HEK293 (cell line): ENCODE results near the gene CHST8.

Source experiments
- CTCF ChIA-PET: fragments of 350-600 bp; formaldehyde crosslinking; extraction: SDS; loops from one replicate; lab custom pipeline; 2021; ENCODE audit warnings: antibody characterized with exemption; lab: Yijun Ruan, JAX
- POLR2A ChIA-PET: fragments of 300-600 bp; formaldehyde crosslinking; extraction: SDS; loops from one replicate; lab custom pipeline; 2020; ENCODE audit warnings: antibody characterized with exemption, inconsistent platforms; lab: Yijun Ruan, JAX
- H3K27ac ChIP-seq: fragments of 200-500 bp; sonication (Bioruptor generic); 2 replicates; pipeline ENCODE4 v1.5.1; 2014; ENCODE audit warnings: low read depth, low read length, control low read depth, inconsistent platforms; ENCODE audit errors: extremely low read depth
- H3K36me3 ChIP-seq, 2 experiments: fragments of 200-500 bp in 1 of 2; sonication (Bioruptor generic) in 1 of 2; 1 replicate in 1 of 2; 2 replicates in 1 of 2; pipeline ENCODE4 v1.5.1; 2014 to 2017; ENCODE audit warnings: inconsistent platforms in 2 of 2, low read length in 2 of 2; ENCODE audit not compliant: control insufficient read depth in 2 of 2, insufficient read depth in 1 of 2
- H3K4me1 ChIP-seq: fragments of 200-500 bp; sonication (Bioruptor generic); 2 replicates; pipeline ENCODE4 v1.5.1; 2014; ENCODE audit warnings: mild to moderate bottlenecking, low read length, inconsistent platforms; ENCODE audit not compliant: control insufficient read depth, insufficient read depth
- H3K4me3 ChIP-seq: 2 replicates; pipeline ENCODE4 v1.5.1; 2011; ENCODE audit warnings: low read depth, mild to moderate bottlenecking, control low read depth, low read length, moderate library complexity
- H3K9me3 ChIP-seq: fragments of 200-500 bp; sonication (Bioruptor generic); 2 replicates; pipeline ENCODE4 v1.5.1; 2014; ENCODE audit warnings: low read depth, low read length, inconsistent platforms; ENCODE audit not compliant: control insufficient read depth, insufficient read depth
- FEZF1 ChIP-seq: fragments of 450-650 bp; formaldehyde crosslinking; IDR thresholded peaks from 2 replicates; pipeline ENCODE4 v1.5.1; 2016; ENCODE audit warnings: missing biosample characterization, missing genetic modification characterization
- HOXC10 ChIP-seq: sonication (generic); formaldehyde crosslinking; IDR thresholded peaks from 2 replicates; pipeline ENCODE4 v1.8.1; 2023; ENCODE audit warnings: mild to moderate bottlenecking, missing genetic modification reagents
- IKZF3 ChIP-seq: fragments of 450-650 bp; IDR thresholded peaks from 2 replicates; pipeline ENCODE4 v1.5.0; 2018; ENCODE audit warnings: missing biosample characterization, mild to moderate bottlenecking, missing genetic modification characterization, moderate library complexity
- KLF1 ChIP-seq: fragments of 450-650 bp; formaldehyde crosslinking; IDR thresholded peaks from 2 replicates; pipeline ENCODE4 v1.5.1; 2016; ENCODE audit warnings: missing biosample characterization, missing genetic modification characterization
- PRDM1 ChIP-seq: fragments of 450-650 bp; formaldehyde crosslinking; IDR thresholded peaks from 2 replicates; pipeline ENCODE4; 2016; ENCODE audit warnings: missing biosample characterization, missing genetic modification characterization
- TRIM28 ChIP-seq: IDR thresholded peaks from 2 replicates; pipeline ENCODE4 v1.6.1; 2011; ENCODE audit warnings: low read length, control low read depth, borderline replicate concordance
- ZBTB1 ChIP-seq: fragments of 450-650 bp; formaldehyde crosslinking; IDR thresholded peaks from 2 replicates; pipeline ENCODE4 v1.5.1; 2016; ENCODE audit warnings: missing biosample characterization, missing genetic modification characterization
- ZBTB20 ChIP-seq: fragments of 450-650 bp; formaldehyde crosslinking; IDR thresholded peaks from 2 replicates; pipeline ENCODE4 v1.5.1; 2016; ENCODE audit warnings: missing biosample characterization, missing genetic modification characterization
- ZBTB8A ChIP-seq: fragments of 450-650 bp; formaldehyde crosslinking; IDR thresholded peaks from 2 replicates; pipeline ENCODE4 v1.5.1; 2016; ENCODE audit warnings: missing biosample characterization, missing genetic modification characterization
- ZEB2 ChIP-seq: fragments of 450-650 bp; formaldehyde crosslinking; IDR thresholded peaks from 2 replicates; pipeline ENCODE4 v1.5.1; 2016; ENCODE audit warnings: missing biosample characterization, missing genetic modification characterization
- ZFP69B ChIP-seq: fragments of 450-650 bp; formaldehyde crosslinking; IDR thresholded peaks from 2 replicates; pipeline ENCODE4 v1.5.1; 2016; ENCODE audit warnings: missing biosample characterization, missing genetic modification characterization
- ZIC2 ChIP-seq: fragments of 450-650 bp; formaldehyde crosslinking; IDR thresholded peaks from 2 replicates; pipeline ENCODE4 v1.5.1; 2016; ENCODE audit warnings: missing biosample characterization, missing genetic modification characterization
- ZNF132 ChIP-seq: fragments of 450-650 bp; formaldehyde crosslinking; IDR thresholded peaks from 2 replicates; pipeline ENCODE4 v1.5.1; 2017; ENCODE audit warnings: missing biosample characterization, missing genetic modification characterization, borderline replicate concordance
- ZNF140 ChIP-seq: fragments of 450-650 bp; formaldehyde crosslinking; IDR thresholded peaks from 2 replicates; pipeline ENCODE4 v1.5.1; 2016; ENCODE audit warnings: missing biosample characterization, missing genetic modification characterization
- ZNF155 ChIP-seq: fragments of 450-650 bp; formaldehyde crosslinking; IDR thresholded peaks from 2 replicates; pipeline ENCODE4 v1.5.1; 2016; ENCODE audit warnings: missing biosample characterization, missing genetic modification characterization
- ZNF157 ChIP-seq: fragments of 450-650 bp; formaldehyde crosslinking; IDR thresholded peaks from 2 replicates; pipeline ENCODE4 v1.5.1; 2016; ENCODE audit warnings: missing biosample characterization, missing genetic modification characterization
- ZNF24 ChIP-seq: fragments of 450-650 bp; formaldehyde crosslinking; IDR thresholded peaks from 2 replicates; pipeline ENCODE4 v1.5.1; 2016; ENCODE audit warnings: missing biosample characterization, missing genetic modification characterization
- ZNF335 ChIP-seq: fragments of 450-650 bp; formaldehyde crosslinking; conservative IDR thresholded peaks from 2 replicates; pipeline ENCODE4 v1.5.1; 2016; ENCODE audit warnings: missing biosample characterization, missing genetic modification characterization
- ZNF350 ChIP-seq: fragments of 450-650 bp; formaldehyde crosslinking; IDR thresholded peaks from 2 replicates; pipeline ENCODE4 v1.5.0; 2017; ENCODE audit warnings: missing biosample characterization, mild to moderate bottlenecking, missing genetic modification characterization
- ZNF366 ChIP-seq: fragments of 450-650 bp; formaldehyde crosslinking; conservative IDR thresholded peaks from 2 replicates; pipeline ENCODE4 v1.5.1; 2016; ENCODE audit warnings: missing biosample characterization, missing genetic modification characterization
- ZNF501 ChIP-seq: fragments of 450-650 bp; formaldehyde crosslinking; IDR thresholded peaks from 2 replicates; pipeline ENCODE4 v1.5.1; 2016; ENCODE audit warnings: missing biosample characterization, missing genetic modification characterization
- ZNF548 ChIP-seq: fragments of 450-650 bp; formaldehyde crosslinking; IDR thresholded peaks from 2 replicates; pipeline ENCODE4 v1.5.1; 2016; ENCODE audit warnings: missing biosample characterization, missing genetic modification characterization
- ZNF561 ChIP-seq: fragments of 450-650 bp; IDR thresholded peaks from 2 replicates; pipeline ENCODE4 v1.5.1; 2018; ENCODE audit warnings: missing biosample characterization, missing genetic modification characterization, borderline replicate concordance
- ZNF600 ChIP-seq: fragments of 450-650 bp; formaldehyde crosslinking; IDR thresholded peaks from 2 replicates; pipeline ENCODE4 v1.5.1; 2016; ENCODE audit warnings: missing biosample characterization, missing genetic modification characterization
- ZNF660 ChIP-seq: fragments of 450-650 bp; IDR thresholded peaks from 2 replicates; pipeline ENCODE4 v1.5.1; 2018; ENCODE audit warnings: missing biosample characterization, mild to moderate bottlenecking, missing genetic modification characterization
- ZNF701 ChIP-seq: fragments of 450-650 bp; formaldehyde crosslinking; IDR thresholded peaks from 2 replicates; pipeline ENCODE4 v1.5.1; 2016; ENCODE audit warnings: missing biosample characterization, missing genetic modification characterization
- ZSCAN5A ChIP-seq: fragments of 450-650 bp; formaldehyde crosslinking; IDR thresholded peaks from 2 replicates; pipeline ENCODE4 v1.5.1; 2016; ENCODE audit warnings: missing biosample characterization, missing genetic modification characterization
- TF ChIP-seq, protein P1 (sequence below): fragments of 450-650 bp; formaldehyde crosslinking; IDR thresholded peaks from 2 replicates; pipeline ENCODE4 v1.5.1; 2017; ENCODE audit warnings: missing biosample characterization, missing genetic modification characterization
- TF ChIP-seq, protein P2 (sequence below): fragments of 450-650 bp; formaldehyde crosslinking; IDR thresholded peaks from 2 replicates; pipeline ENCODE4 v1.5.1; 2016; ENCODE audit warnings: missing biosample characterization, missing genetic modification characterization
- TF ChIP-seq, protein P3 (sequence below): fragments of 450-650 bp; formaldehyde crosslinking; conservative IDR thresholded peaks from 2 replicates; pipeline ENCODE4 v1.5.1; 2016; ENCODE audit warnings: low read depth, missing biosample characterization, missing genetic modification characterization

Gene CHST8

DNA sequence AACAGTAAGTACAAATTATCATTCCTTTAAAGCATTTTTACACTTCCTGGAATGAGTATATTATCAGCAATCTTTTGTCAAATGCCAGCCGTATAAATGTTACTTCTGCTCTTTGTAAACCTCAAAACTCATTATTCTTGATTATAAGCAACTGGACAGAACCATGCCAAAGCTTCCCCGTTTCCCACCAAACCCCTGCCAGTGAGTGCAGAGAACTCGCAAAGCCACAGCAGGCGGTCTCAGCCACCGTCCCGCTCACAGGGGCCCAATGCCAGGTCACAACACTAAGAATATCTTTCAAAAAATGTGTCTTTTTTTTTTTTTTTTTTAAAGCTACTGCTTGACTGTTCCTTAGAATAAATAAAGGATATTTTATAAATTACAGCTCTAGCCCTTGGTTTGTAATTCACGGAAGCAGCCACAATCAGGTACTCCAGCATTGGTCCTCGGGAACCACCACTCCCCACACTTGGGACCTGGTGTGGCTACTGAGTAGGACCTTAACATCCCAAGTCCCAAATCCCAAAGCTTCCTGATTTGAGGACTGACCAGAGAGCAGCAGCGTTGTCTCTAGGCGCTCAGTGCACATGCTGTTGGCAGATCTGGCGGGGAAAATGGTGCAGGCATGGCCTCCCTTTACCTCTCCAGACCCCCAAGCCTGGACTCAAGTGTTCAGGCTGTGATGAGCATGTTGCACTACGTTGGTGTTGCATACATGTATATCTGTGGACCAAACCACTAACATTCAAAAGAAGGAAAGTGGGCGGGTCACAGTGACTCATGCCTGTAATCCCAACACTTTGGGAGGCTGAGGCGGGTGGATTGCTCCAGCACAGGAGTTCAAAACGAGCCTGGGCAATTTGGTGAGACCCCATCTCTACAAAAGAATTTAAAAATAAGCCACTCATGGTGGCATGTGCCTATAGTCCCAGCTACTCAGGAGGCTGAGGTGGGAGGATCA, 193.9 kb downstream of the CHST8 start (continued):
- TF ChIP-seq, protein P1, sequence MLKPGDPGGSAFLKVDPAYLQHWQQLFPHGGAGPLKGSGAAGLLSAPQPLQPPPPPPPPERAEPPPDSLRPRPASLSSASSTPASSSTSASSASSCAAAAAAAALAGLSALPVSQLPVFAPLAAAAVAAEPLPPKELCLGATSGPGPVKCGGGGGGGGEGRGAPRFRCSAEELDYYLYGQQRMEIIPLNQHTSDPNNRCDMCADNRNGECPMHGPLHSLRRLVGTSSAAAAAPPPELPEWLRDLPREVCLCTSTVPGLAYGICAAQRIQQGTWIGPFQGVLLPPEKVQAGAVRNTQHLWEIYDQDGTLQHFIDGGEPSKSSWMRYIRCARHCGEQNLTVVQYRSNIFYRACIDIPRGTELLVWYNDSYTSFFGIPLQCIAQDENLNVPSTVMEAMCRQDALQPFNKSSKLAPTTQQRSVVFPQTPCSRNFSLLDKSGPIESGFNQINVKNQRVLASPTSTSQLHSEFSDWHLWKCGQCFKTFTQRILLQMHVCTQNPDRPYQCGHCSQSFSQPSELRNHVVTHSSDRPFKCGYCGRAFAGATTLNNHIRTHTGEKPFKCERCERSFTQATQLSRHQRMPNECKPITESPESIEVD (tag by site-specific recombination): peak; percentile 43; the same call in 1 of the 2 replicates
- TF ChIP-seq FEZF1 (no peak), ZNF155 (tag by site-specific recombination) (no peak), ZEB2 (no peak), PRDM1 (tag by site-specific recombination) (no peak), ZNF600 (tag by site-specific recombination) (peak; percentile 90)
- TF ChIP-seq, protein P2, sequence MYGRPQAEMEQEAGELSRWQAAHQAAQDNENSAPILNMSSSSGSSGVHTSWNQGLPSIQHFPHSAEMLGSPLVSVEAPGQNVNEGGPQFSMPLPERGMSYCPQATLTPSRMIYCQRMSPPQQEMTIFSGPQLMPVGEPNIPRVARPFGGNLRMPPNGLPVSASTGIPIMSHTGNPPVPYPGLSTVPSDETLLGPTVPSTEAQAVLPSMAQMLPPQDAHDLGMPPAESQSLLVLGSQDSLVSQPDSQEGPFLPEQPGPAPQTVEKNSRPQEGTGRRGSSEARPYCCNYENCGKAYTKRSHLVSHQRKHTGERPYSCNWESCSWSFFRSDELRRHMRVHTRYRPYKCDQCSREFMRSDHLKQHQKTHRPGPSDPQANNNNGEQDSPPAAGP (tag by site-specific recombination): peak; percentile 63; the same call in 1 of the 2 replicates

DNA sequence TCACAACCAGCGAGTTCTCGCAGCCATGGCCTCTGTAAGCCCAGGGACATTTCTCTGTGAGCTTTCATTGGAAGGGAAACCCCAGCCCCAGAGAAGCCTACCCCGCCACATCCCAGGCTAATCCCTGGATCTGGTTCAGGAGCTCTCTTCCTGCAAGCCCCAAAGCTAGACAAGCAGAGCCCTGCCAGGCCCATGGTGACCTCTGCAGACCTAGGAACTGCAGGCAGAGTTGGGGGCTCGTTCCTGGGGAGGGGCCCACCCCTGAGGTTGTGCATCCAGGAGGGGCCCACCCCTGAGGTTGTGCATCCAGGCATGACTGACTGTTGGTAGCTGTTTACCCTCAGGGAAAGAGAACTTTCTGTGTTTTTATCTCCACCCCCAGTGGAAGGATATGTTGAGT, 196.7 kb downstream of the CHST8 start:
- peaks cover 20% of the 10 kb centered on the region for H3K4me1 ChIP-seq
- ChIA-PET CTCF (interaction anchor here (0.7 to 4.3 kb wide), 8 partner anchors 20 to 402 kb away, joined by 4 to 23 read pairs (median 7); no protein-coding TSS in a partner anchor), POLR2A (interaction anchor here (0.7 to 3.0 kb wide), 4 partner anchors 14 to 546 kb away, joined by 3 to 16 read pairs (median 5); partner anchors contain the start of genes GPI and KCTD15)
- no peaks in the 10 kb centered on the region for H3K9me3 ChIP-seq
- peaks cover 3 to 9% of the 10 kb centered on the region in 2 experiments for H3K36me3 ChIP-seq
- no peak overlapping the region for H3K27ac ChIP-seq
- H3K4me3 ChIP-seq: no peak overlapping the region
- TF ChIP-seq ZNF366 (no peak), ZNF561 (no peak), ZNF660 (tag by site-specific recombination) (no peak), ZNF701 (no peak), ZBTB8A (tag by site-specific recombination) (no peak), HOXC10 (CRISPR knock-in tag) (no peak), KLF1 (tag by site-specific recombination) (no peak), ZNF140 (tag by site-specific recombination) (no peak), ZNF132 (tag by site-specific recombination) (no peak), ZSCAN5A (no peak), ZBTB1 (tag by site-specific recombination) (no peak), ZEB2 (no peak), ZNF548 (no peak), ZBTB20 (peak; percentile 14; the same call in 1 of the 2 replicates), ZNF600 (tag by site-specific recombination) (no peak), IKZF3 (tag by site-specific recombination) (peak; percentile 13; the same call in 1 of the 2 replicates), ZNF157 (tag by site-specific recombination) (no peak), ZIC2 (tag by site-specific recombination) (peak; percentile 30; the same call in 1 of the 2 replicates), ZNF24 (tag by site-specific recombination) (no peak), ZNF501 (no peak), ZNF350 (no peak), ZFP69B (tag by site-specific recombination) (peak; percentile 72), ZNF335 (tag by site-specific recombination) (no peak), TRIM28 (no peak)
- TF ChIP-seq, protein P3, sequence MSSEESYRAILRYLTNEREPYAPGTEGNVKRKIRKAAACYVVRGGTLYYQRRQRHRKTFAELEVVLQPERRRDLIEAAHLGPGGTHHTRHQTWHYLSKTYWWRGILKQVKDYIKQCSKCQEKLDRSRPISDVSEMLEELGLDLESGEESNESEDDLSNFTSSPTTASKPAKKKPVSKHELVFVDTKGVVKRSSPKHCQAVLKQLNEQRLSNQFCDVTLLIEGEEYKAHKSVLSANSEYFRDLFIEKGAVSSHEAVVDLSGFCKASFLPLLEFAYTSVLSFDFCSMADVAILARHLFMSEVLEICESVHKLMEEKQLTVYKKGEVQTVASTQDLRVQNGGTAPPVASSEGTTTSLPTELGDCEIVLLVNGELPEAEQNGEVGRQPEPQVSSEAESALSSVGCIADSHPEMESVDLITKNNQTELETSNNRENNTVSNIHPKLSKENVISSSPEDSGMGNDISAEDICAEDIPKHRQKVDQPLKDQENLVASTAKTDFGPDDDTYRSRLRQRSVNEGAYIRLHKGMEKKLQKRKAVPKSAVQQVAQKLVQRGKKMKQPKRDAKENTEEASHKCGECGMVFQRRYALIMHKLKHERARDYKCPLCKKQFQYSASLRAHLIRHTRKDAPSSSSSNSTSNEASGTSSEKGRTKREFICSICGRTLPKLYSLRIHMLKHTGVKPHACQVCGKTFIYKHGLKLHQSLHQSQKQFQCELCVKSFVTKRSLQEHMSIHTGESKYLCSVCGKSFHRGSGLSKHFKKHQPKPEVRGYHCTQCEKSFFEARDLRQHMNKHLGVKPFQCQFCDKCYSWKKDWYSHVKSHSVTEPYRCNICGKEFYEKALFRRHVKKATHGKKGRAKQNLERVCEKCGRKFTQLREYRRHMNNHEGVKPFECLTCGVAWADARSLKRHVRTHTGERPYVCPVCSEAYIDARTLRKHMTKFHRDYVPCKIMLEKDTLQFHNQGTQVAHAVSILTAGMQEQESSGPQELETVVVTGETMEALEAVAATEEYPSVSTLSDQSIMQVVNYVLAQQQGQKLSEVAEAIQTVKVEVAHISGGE: no peak
